GM19099 (cell line): Measurements from ENCODE around the gene DNAAF8.

ENCODE experiments used
- POLR2A ChIP-seq: IDR thresholded peaks from 3 replicates; pipeline ENCODE4 v1.6.1; 2011; ENCODE audit warnings: low read depth; ENCODE audit not compliant: insufficient read length; ENCODE audit errors: extremely low read depth

DNAAF8 gene

GRCh38 chr16:4729876-4730275 is 4.5 kb upstream of the DNAAF8 start:
- TF ChIP-seq POLR2A = no peak

- no peak for TF ChIP-seq POLR2A
Measured at GRCh38 chr16:4733211-4733742, 1.1 kb upstream of the DNAAF8 start.

GRCh38 chr16:4733747-4734062 is 632 bp upstream of the DNAAF8 start:
- no peak for TF ChIP-seq POLR2A

GRCh38 chr16:4734730-4735535 is 596 bp downstream of the DNAAF8 start:
- TF ChIP-seq POLR2A = peak; percentile 72

- no peak for TF ChIP-seq POLR2A
Measured at GRCh38 chr16:4736546-4736945, 2.2 kb downstream of the DNAAF8 start.

GRCh38 chr16:4737545-4737944 is 3.2 kb downstream of the DNAAF8 start:
- no peak for TF ChIP-seq POLR2A

- no peak for TF ChIP-seq POLR2A
Measured at GRCh38 chr16:4743226-4743878, 9.0 kb downstream of the DNAAF8 start.

GRCh38 chr16:4744555-4745273 is 10.4 kb downstream of the DNAAF8 start:
- no peak for TF ChIP-seq POLR2A

GRCh38 chr16:4745274-4745569 is 10.9 kb downstream of the DNAAF8 start:
- no peak for TF ChIP-seq POLR2A

GRCh38 chr16:4746215-4746614 is 11.9 kb downstream of the DNAAF8 start:
- no peak for TF ChIP-seq POLR2A

GRCh38 chr16:4746991-4747574 is 12.7 kb downstream of the DNAAF8 start:
- no peak for TF ChIP-seq POLR2A

- TF ChIP-seq POLR2A = no peak
Measured at GRCh38 chr16:4747906-4748681, 13.8 kb downstream of the DNAAF8 start.

- TF ChIP-seq POLR2A = no peak
Measured at GRCh38 chr16:4748682-4749411, 14.5 kb downstream of the DNAAF8 start.

- TF ChIP-seq POLR2A = no peak
Measured at GRCh38 chr16:4749700-4750257, 15.4 kb downstream of the DNAAF8 start.
